Gastroesophageal sphincter (tissue), 3 donors: ENCODE measurements around the gene MED22.

Source experiments
- POLR2AphosphoS5 ChIP-seq: sonication (generic); formaldehyde crosslinking; IDR thresholded peaks from one replicate; pipeline ENCODE4 v1.6.1; 2017; ENCODE audit warnings: antibody characterized with exemption
- TF ChIP-seq, protein P1 (sequence below), 4 experiments: fragments of 200-600 bp in 2 of 4; fragments of 450-650 bp in 2 of 4; sonication (generic) in 1 of 4; IDR thresholded peaks; one replicate each; pipeline ENCODE4 v1.5.1; 2017 to 2019; ENCODE audit warnings: antibody characterized with exemption in 4 of 4, mild to moderate bottlenecking in 2 of 4, moderate library complexity in 2 of 4

DNA sequence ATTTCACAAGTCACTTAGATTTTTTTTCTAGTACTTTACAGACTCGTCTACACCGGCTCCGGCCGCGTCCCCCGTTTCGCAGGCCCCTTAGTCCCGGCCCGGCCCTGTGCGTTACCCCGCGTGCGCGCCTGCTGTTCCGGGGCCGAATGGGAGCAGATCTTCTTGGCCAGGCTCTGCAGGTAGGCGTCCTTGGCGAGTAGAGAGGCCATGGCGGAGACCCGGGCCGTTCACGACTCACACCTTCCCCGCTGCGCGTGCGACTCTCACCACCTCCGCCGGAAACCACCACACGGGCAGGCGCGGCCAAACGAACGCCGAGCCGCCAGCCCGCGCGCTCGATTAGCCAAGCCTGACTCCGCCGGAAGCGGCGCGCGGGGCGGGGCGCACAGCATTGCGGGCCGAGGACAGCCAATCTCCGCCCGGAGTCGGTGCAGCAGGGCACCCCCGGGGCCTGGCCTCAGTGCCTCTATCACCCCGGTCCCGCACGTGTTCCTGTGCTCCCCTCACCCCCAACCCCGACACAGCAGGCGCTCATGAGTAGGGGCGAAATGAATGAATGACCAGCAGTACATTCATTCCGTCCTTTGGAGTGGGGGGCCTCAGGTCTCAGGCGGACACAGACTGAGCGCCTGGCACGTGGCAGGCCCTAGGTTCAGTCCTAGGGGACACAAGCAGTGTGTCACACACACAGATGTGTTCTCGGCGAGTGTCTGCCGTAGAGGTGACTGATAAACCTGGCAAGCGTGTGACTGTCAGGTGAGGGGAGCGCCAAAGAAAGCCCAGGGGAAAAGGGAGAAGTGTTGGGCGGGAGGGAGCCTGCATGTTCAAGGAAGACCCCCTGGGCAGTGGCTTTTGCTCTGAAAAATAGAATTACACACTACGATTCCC lies 11.8 kb downstream of the MED22 start, which contains the start of gene SURF6:
- TF ChIP-seq POLR2AphosphoS5, result peak; percentile 78
- TF ChIP-seq, protein P1, sequence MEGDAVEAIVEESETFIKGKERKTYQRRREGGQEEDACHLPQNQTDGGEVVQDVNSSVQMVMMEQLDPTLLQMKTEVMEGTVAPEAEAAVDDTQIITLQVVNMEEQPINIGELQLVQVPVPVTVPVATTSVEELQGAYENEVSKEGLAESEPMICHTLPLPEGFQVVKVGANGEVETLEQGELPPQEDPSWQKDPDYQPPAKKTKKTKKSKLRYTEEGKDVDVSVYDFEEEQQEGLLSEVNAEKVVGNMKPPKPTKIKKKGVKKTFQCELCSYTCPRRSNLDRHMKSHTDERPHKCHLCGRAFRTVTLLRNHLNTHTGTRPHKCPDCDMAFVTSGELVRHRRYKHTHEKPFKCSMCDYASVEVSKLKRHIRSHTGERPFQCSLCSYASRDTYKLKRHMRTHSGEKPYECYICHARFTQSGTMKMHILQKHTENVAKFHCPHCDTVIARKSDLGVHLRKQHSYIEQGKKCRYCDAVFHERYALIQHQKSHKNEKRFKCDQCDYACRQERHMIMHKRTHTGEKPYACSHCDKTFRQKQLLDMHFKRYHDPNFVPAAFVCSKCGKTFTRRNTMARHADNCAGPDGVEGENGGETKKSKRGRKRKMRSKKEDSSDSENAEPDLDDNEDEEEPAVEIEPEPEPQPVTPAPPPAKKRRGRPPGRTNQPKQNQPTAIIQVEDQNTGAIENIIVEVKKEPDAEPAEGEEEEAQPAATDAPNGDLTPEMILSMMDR (IDR thresholded peaks at IDR 0.05), result no peak
